ENCODE results near the gene PKNOX2.

GRCh38 chr11:125253795-125254525 lies 89.4 kb downstream of the PKNOX2 start:
- TF ChIP-seq, protein P1, sequence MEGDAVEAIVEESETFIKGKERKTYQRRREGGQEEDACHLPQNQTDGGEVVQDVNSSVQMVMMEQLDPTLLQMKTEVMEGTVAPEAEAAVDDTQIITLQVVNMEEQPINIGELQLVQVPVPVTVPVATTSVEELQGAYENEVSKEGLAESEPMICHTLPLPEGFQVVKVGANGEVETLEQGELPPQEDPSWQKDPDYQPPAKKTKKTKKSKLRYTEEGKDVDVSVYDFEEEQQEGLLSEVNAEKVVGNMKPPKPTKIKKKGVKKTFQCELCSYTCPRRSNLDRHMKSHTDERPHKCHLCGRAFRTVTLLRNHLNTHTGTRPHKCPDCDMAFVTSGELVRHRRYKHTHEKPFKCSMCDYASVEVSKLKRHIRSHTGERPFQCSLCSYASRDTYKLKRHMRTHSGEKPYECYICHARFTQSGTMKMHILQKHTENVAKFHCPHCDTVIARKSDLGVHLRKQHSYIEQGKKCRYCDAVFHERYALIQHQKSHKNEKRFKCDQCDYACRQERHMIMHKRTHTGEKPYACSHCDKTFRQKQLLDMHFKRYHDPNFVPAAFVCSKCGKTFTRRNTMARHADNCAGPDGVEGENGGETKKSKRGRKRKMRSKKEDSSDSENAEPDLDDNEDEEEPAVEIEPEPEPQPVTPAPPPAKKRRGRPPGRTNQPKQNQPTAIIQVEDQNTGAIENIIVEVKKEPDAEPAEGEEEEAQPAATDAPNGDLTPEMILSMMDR (IDR thresholded peaks at IDR 0.05) = no peak
- no peak for TF ChIP-seq POLR2A (IDR thresholded peaks at IDR 0.05)
